A673 (cell line): ENCODE results near the gene ABI3BP.

Experiments used
- EZH2 ChIP-seq: fragments of 200-600 bp; sonication (generic); IDR thresholded peaks from 2 replicates; pipeline ENCODE4 v1.6.1; 2017; ENCODE audit warnings: borderline replicate concordance, low read depth, mild to moderate bottlenecking, mixed read lengths, antibody characterized with exemption, low read length; ENCODE audit not compliant: poor library complexity, severe bottlenecking
- TF ChIP-seq, protein P1 (sequence below): fragments of 300-800, 200-600 bp; sonication (generic); conservative IDR thresholded peaks from 2 replicates; pipeline ENCODE4 v1.5.1; 2017; ENCODE audit warnings: low read depth, mild to moderate bottlenecking, antibody characterized with exemption, low read length, moderate library complexity, mixed read lengths

DNA sequence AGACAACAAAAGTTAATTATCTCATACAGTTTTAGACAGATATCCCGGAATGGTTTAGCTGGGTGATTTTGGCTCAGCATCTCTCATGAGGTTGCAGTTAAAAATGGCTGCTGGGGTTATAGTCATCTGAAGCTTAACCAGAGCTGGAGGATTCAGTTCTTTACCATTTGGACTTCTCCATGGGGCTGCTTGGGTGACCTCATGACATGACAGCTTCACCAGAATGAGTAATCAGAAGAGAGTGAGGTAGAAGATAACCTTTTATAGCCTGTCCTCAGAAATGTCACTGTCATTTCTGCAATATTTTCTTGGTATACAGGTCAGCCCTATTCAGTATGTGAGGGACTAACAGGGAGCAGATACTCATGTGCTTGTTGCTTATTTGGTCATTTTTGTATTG, 253.0 kb downstream of the ABI3BP start:
- TF ChIP-seq, protein P1, sequence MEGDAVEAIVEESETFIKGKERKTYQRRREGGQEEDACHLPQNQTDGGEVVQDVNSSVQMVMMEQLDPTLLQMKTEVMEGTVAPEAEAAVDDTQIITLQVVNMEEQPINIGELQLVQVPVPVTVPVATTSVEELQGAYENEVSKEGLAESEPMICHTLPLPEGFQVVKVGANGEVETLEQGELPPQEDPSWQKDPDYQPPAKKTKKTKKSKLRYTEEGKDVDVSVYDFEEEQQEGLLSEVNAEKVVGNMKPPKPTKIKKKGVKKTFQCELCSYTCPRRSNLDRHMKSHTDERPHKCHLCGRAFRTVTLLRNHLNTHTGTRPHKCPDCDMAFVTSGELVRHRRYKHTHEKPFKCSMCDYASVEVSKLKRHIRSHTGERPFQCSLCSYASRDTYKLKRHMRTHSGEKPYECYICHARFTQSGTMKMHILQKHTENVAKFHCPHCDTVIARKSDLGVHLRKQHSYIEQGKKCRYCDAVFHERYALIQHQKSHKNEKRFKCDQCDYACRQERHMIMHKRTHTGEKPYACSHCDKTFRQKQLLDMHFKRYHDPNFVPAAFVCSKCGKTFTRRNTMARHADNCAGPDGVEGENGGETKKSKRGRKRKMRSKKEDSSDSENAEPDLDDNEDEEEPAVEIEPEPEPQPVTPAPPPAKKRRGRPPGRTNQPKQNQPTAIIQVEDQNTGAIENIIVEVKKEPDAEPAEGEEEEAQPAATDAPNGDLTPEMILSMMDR, result no peak
- TF ChIP-seq EZH2, result no peak
